Upper lobe of left lung (tissue), 6 donors: ENCODE data around the gene IP6K2. TPM values are rescaled to one million over a fixed set of nuclear protein-coding genes. Genes with fewer than 3 reads are reported as not detected.
A peak's percentile ranks its signal among the peaks of the same experiment; 100 is the strongest.
"Not testable (repeated sequence)": the region's sequence is repeated elsewhere in the genome, so short reads cannot be mapped to it uniquely, and the experiment has no call there.

Source experiments
- ATAC-seq, 2 donors: fragments of 200-7000 bp; cut with Tn5 transposase; one replicate each; pipeline ENCODE4 v1.9.1; 2022; ENCODE audit warnings: mild to moderate bottlenecking in 2 of 2, moderate library complexity in 2 of 2; ENCODE audit not compliant: low FRiP score in 2 of 2
- DNase-seq, 2 donors: peaks; one replicate each; pipeline ENCODE4 v3.0.0-alpha.2; 2019 to 2020
- H3K27ac ChIP-seq, 4 donors: fragments of 200-600 bp; sonication (generic); one replicate each; pipeline ENCODE4 v1.5.1; 2016 to 2019
- H3K27me3 ChIP-seq, 4 donors: fragments of 200-600 bp; sonication (generic); one replicate each; pipeline ENCODE4 v1.5.1; 2017 to 2019
- H3K36me3 ChIP-seq, 4 donors: fragments of 200-600 bp; sonication (generic); one replicate each; pipeline ENCODE4 v1.5.1; 2016 to 2019
- H3K4me1 ChIP-seq, 4 donors: fragments of 200-600 bp; sonication (generic); one replicate each; pipeline ENCODE4 v1.5.1; 2018 to 2019
- H3K4me3 ChIP-seq, 4 donors: fragments of 200-600 bp; sonication (generic); one replicate each; pipeline ENCODE4 v1.5.1; 2017 to 2019; ENCODE audit warnings: mild to moderate bottlenecking in 2 of 4, moderate library complexity in 1 of 4
- H3K9me3 ChIP-seq, 4 donors: fragments of 200-600 bp; sonication (generic); one replicate each; pipeline ENCODE4 v1.5.1; 2018 to 2019
- CTCF ChIP-seq, 6 experiments: fragments of 450-650 bp in 4 of 6; fragments of 200-600 bp in 2 of 6; sonication (generic) in 2 of 6; IDR thresholded peaks; one replicate each; pipeline ENCODE4 v1.5.1; 2016 to 2019; ENCODE audit warnings: antibody characterized with exemption in 6 of 6
- EP300 ChIP-seq, 4 donors: sonication (generic); formaldehyde crosslinking; IDR thresholded peaks; one replicate each; pipeline ENCODE4 v1.5.1; 2017; ENCODE audit warnings: antibody characterized with exemption in 4 of 4, control low read depth in 2 of 4
- POLR2A ChIP-seq, 4 donors: fragments of 450-650 bp; IDR thresholded peaks; one replicate each; pipeline ENCODE4 v1.5.1; 2016 to 2017; ENCODE audit warnings: antibody characterized with exemption in 4 of 4, mild to moderate bottlenecking in 2 of 4
- POLR2AphosphoS5 ChIP-seq, 2 donors: sonication (generic); formaldehyde crosslinking; IDR thresholded peaks; one replicate each; pipeline ENCODE4 v1.5.1; 2017; ENCODE audit warnings: antibody characterized with exemption in 2 of 2
- WGBS, 2 donors: methylation state at CpG; one replicate each; pipeline ENCODE4 v1.1.5; 2017 to 2018; 5-methylcytosine and 5-hydroxymethylcytosine counted together
- total RNA-seq, 6 donors: library from RNA; depleted of rRNA in 4 of 6; stranded (reverse); fragments of >200 nt in 4 of 6; gene quantifications; one replicate each; pipeline versions ENCODE4 v1.1.0 to v1.2.1, GENCODE V29; 2016 to 2021
- donor health status: DM: no; HTN: no; CAD: no; lungs with moderate emphysema.
- donor health status: DM: no; HTN: yes; CAD: no; lungs with severe emphysema.

Gene IP6K2
- 100 to 1,000 TPM in 1 of 6 donors, 10 to 100 TPM in 5; 53.3 to 106 (median 65.4) TPM for total RNA-seq

GRCh38 chr3:48716982-48717746 is at the start of gene IP6K2:
IP6K2 (minus strand) TSS chr3:48717221; CDS start chr3:48695291, 21,930 bp downstream.
- DNase-seq (peak; percentile 98 to 99), ATAC-seq (peak; percentile 99 to 100)
- 3 to 5% methylated on average over 18 to 38 of the region's 38 CpGs for WGBS, 2 donors
- Histone ChIP-seq H3K9me3 (no peaks in the 10 kb centered on the region), H3K4me1 (peaks cover 30 to 44% (median 35%) of the 10 kb centered on the region in 4 donors), H3K36me3 (peaks cover 0 to 27% (median 9%) of the 10 kb centered on the region in 4 donors), H3K4me3 (peak within 1 kb of the TSS; percentile 63 to 90 (median 82)), H3K27me3 (no peaks in the 10 kb centered on the region), H3K27ac (peak within 1 kb of the TSS; percentile 88 to 93 (median 90))
- TF ChIP-seq POLR2A (IDR thresholded peaks at IDR 0.05) = peak; percentile 31 to 88 (median 73)
- TF ChIP-seq EP300 (IDR thresholded peaks at IDR 0.05) = no peak
- TF ChIP-seq POLR2AphosphoS5 (IDR thresholded peaks at IDR 0.05) = peak; percentile 84 to 89
- no peak for TF ChIP-seq CTCF (IDR thresholded peaks at IDR 0.05)

- Histone ChIP-seq H3K27ac (no peak overlapping the region), H3K9me3 (no peaks in the 10 kb centered on the region), H3K4me1 (peaks cover 0 to 7% (median 0%) of the 10 kb centered on the region in 4 donors), H3K4me3 (no peak overlapping the region), H3K36me3 (peaks cover 0 to 64% (median 18%) of the 10 kb centered on the region in 4 donors), H3K27me3 (no peaks in the 10 kb centered on the region)
- WGBS, 2 donors = 88 to 89% methylated on average over 1 of the region's 1 CpG
- TF ChIP-seq CTCF (IDR thresholded peaks at IDR 0.05) = peak in 1 of 6 experiments; percentile 6
- TF ChIP-seq POLR2AphosphoS5 (IDR thresholded peaks at IDR 0.05) = no peak
- ATAC-seq = no peak
- no peak for DNase-seq
These were observed 48.4 kb upstream of the IP6K2 start for GRCh38 chr3:48765376-48765775.

- TF ChIP-seq POLR2AphosphoS5 (IDR thresholded peaks at IDR 0.05) (no peak), EP300 (IDR thresholded peaks at IDR 0.05) (no peak), POLR2A (IDR thresholded peaks at IDR 0.05) (no peak), CTCF (IDR thresholded peaks at IDR 0.05) (no peak)
- H3K27ac ChIP-seq = no peak overlapping the region
- WGBS, 2 donors = 78 to 91% methylated on average over 3 of the region's 3 CpGs
These were observed 45.8 kb upstream of the IP6K2 start for GRCh38 chr3:48762816-48763215.

GRCh38 chr3:48759991-48760540 is 43.0 kb upstream of the IP6K2 start:
- not testable (repeated sequence) for H3K27ac ChIP-seq, H3K4me1 ChIP-seq, H3K9me3 ChIP-seq, DNase-seq, H3K27me3 ChIP-seq, ATAC-seq, H3K4me3 ChIP-seq
- peaks cover 0 to 62% (median 23%) of the 10 kb centered on the region in 4 donors for H3K36me3 ChIP-seq
- WGBS, 2 donors = 96 to 97% methylated on average over 5 of the region's 5 CpGs

More at GRCh38 chr3:48762816-48763215, 45.8 kb upstream of the IP6K2 start:
- no peak for DNase-seq
- Histone ChIP-seq H3K9me3 (no peaks in the 10 kb centered on the region), H3K4me3 (no peak overlapping the region), H3K27me3 (no peaks in the 10 kb centered on the region), H3K36me3 (peaks cover 0 to 58% (median 18%) of the 10 kb centered on the region in 4 donors), H3K4me1 (no peaks in the 10 kb centered on the region)
- ATAC-seq = no peak

GRCh38 chr3:48759531-48759930 is 42.5 kb upstream of the IP6K2 start:
- ATAC-seq, H3K4me3 ChIP-seq, H3K27ac ChIP-seq, H3K9me3 ChIP-seq, DNase-seq, H3K4me1 ChIP-seq, H3K27me3 ChIP-seq: not testable (repeated sequence)
- 78 to 80% methylated on average over 6 of the region's 6 CpGs for WGBS, 2 donors
- peaks cover 0 to 57% (median 20%) of the 10 kb centered on the region in 4 donors for H3K36me3 ChIP-seq
